HepG2 (cell line): ENCODE data around the gene LRRFIP2. TPM values are rescaled to one million over a fixed set of nuclear protein-coding genes. Genes with fewer than 3 reads are reported as not detected.

Experiments
- FOXK2 ChIP-seq: fragments of 450-650 bp; IDR thresholded peaks from 2 replicates; pipeline ENCODE4 v1.6.1; 2016
- FOXM1 ChIP-seq: sonication (generic); formaldehyde crosslinking; IDR thresholded peaks from 2 replicates; pipeline ENCODE4 v1.5.0; 2020; ENCODE audit warnings: missing genetic modification reagents
- GATAD2A ChIP-seq: IDR thresholded peaks from 2 replicates; pipeline ENCODE4 v1.6.1; 2016
- IKZF1 ChIP-seq: fragments of 450-650 bp; IDR thresholded peaks from 2 replicates; pipeline ENCODE4 v1.7.1; 2016
- KAT2B ChIP-seq: fragments of 150-350 bp; IDR thresholded peaks from 2 replicates; pipeline ENCODE4 v1.6.1; 2014; ENCODE audit warnings: low read depth, low read length, borderline replicate concordance
- KLF16 ChIP-seq, 2 experiments: sonication (generic) in 1 of 2; formaldehyde crosslinking in 1 of 2; IDR thresholded peaks; 2 replicates each; pipeline versions ENCODE4 v1.6.1 to v1.8.0; 2016 to 2023; ENCODE audit warnings: missing genetic modification reagents in 2 of 2, missing compliant biosample characterization in 1 of 2
- MIXL1 ChIP-seq: IDR thresholded peaks from 2 replicates; pipeline ENCODE4 v1.6.1; 2016
- NCOR1 ChIP-seq: fragments of 200-600 bp; sonication (generic); IDR thresholded peaks from 2 replicates; pipeline ENCODE4 v1.7.0; 2017; ENCODE audit warnings: antibody characterized with exemption, low read length, borderline replicate concordance
- PAWR ChIP-seq: sonication (generic); formaldehyde crosslinking; IDR thresholded peaks from 2 replicates; pipeline ENCODE4 v1.4.0; 2020; ENCODE audit warnings: missing genetic modification reagents, mild to moderate bottlenecking, borderline replicate concordance
- SKI ChIP-seq: fragments of 450-650 bp; IDR thresholded peaks from one replicate; pipeline ENCODE4 v1.6.1; 2018; ENCODE audit warnings: mild to moderate bottlenecking; ENCODE audit not compliant: partially characterized antibody
- SMC3 ChIP-seq: IDR thresholded peaks from 2 replicates; pipeline ENCODE4 v1.6.1; 2011; ENCODE audit warnings: low read length, improper control_type of control experiment
- SOX5 ChIP-seq: IDR thresholded peaks from 2 replicates; pipeline ENCODE4 v1.6.1; 2016; ENCODE audit warnings: borderline replicate concordance
- SRSF4 ChIP-seq: fragments of 200-400 bp; formaldehyde crosslinking; IDR thresholded peaks from one replicate; pipeline ENCODE4 v1.6.1; 2018; ENCODE audit warnings: mild to moderate bottlenecking, low read depth, low read length, moderate library complexity; ENCODE audit not compliant: poor library complexity, severe bottlenecking
- TBL1XR1 ChIP-seq: fragments of 150-350 bp; IDR thresholded peaks from 2 replicates; pipeline ENCODE4 v1.6.1; 2014; ENCODE audit warnings: borderline replicate concordance, low read length; ENCODE audit not compliant: partially characterized antibody
- TCF7 ChIP-seq: sonication (generic); IDR thresholded peaks from 2 replicates; pipeline ENCODE4 v1.6.1; 2016; ENCODE audit warnings: antibody characterized with exemption, low read depth
- TFDP2 ChIP-seq: sonication (generic); formaldehyde crosslinking; IDR thresholded peaks from 2 replicates; pipeline ENCODE4 v1.4.0; 2020; ENCODE audit warnings: missing genetic modification reagents
- THYN1 ChIP-seq: sonication (generic); formaldehyde crosslinking; IDR thresholded peaks from 2 replicates; pipeline ENCODE4 v1.8.1; 2023; ENCODE audit warnings: low read depth, mild to moderate bottlenecking, moderate library complexity, missing genetic modification reagents, borderline replicate concordance
- ZBTB10 ChIP-seq: sonication (generic); formaldehyde crosslinking; IDR thresholded peaks from 2 replicates; pipeline ENCODE4 v1.4.0; 2020; ENCODE audit warnings: missing genetic modification reagents, borderline replicate concordance
- ZMYM4 ChIP-seq: sonication (generic); formaldehyde crosslinking; IDR thresholded peaks from 2 replicates; pipeline ENCODE4 v1.8.1; 2023; ENCODE audit warnings: mild to moderate bottlenecking, missing genetic modification reagents
- ZNF121 ChIP-seq: sonication (generic); formaldehyde crosslinking; IDR thresholded peaks from 2 replicates; pipeline ENCODE4 v1.5.0; 2020; ENCODE audit warnings: mild to moderate bottlenecking, missing genetic modification reagents
- ZNF33B ChIP-seq: sonication (generic); formaldehyde crosslinking; IDR thresholded peaks from 2 replicates; pipeline ENCODE4 v1.5.1; 2020; ENCODE audit warnings: mild to moderate bottlenecking, missing genetic modification reagents
- ZNF512B ChIP-seq: sonication (generic); formaldehyde crosslinking; IDR thresholded peaks from 2 replicates; pipeline ENCODE4 v1.5.1; 2020; ENCODE audit warnings: missing genetic modification reagents, mild to moderate bottlenecking, borderline replicate concordance
- ZNF792 ChIP-seq: IDR thresholded peaks from 2 replicates; pipeline ENCODE4 v1.6.1; 2016
- polyA plus RNA-seq, 8 experiments: library from polyadenylated mRNA; depleted of rRNA in 3 of 8; stranded (reverse) in 7 of 8; unstranded in 1 of 8; fragments of >200 nt; fragmentation: Illumina TruSeq in 4 of 8; extraction: Trizol in 4 of 8; gene quantifications; 2 replicates each; pipeline versions ENCODE4 v1.2.1 to v1.2.3, GENCODE V29; 2011 to 2016; ENCODE audit warnings: low read depth in 4 of 8, missing spikeins in 1 of 8, mixed read lengths in 1 of 8; ENCODE audit not compliant: insufficient read depth in 1 of 8
- total RNA-seq, 5 experiments: library from RNA; depleted of rRNA; stranded (reverse); fragments of >200 nt; fragmentation: Illumina TruSeq; extraction: Trizol; gene quantifications; 2 replicates each; pipeline ENCODE4 v1.2.3, GENCODE V29; 2016; ENCODE audit warnings: low read depth in 1 of 5
- TF ChIP-seq, protein P1 (sequence below): sonication (generic); formaldehyde crosslinking; IDR thresholded peaks from 2 replicates; pipeline ENCODE4 v1.5.0; 2020; ENCODE audit warnings: mild to moderate bottlenecking, missing genetic modification reagents

Gene LRRFIP2
- total and polyA plus RNA-seq, 2 of the 13 experiments (the other 11 are each of a cell fraction or from before 2014, with no cell fraction given), result 13.5 to 32.2 TPM

DNA sequence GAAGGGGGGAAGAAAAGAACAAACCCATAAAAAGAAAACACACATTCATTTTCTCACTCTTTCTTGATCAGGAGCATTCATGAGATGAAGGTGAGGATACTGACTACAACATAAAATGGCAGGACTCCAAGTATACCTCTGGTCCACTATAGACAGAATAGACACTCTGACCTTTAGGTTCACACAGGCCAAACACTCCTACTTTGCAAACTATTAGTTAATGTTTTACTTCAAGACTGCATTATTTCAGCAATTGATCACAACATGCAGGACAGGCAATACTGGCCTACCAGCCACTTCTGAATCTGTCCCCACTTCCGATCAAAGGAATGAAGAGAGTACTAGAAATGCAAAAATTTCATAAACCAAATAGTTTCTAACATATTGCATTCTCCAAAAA lies 47.0 kb downstream of the LRRFIP2 start (continued):
- 0 out of 2 replicates have a peak, but pooled peaks have one; percentile 24 for TF ChIP-seq FOXK2
- TF ChIP-seq ZBTB10 (CRISPR knock-in tag), result no peak
- no peak for TF ChIP-seq ZNF121
- TF ChIP-seq SKI, result no peak
- TF ChIP-seq ZNF33B (CRISPR knock-in tag), result no peak
- peak; percentile 49; the same call in 1 of the 2 replicates for TF ChIP-seq SOX5
- no peak for TF ChIP-seq PAWR (CRISPR knock-in tag)
- no peak for TF ChIP-seq ZNF512B (CRISPR knock-in tag)
- no peak for TF ChIP-seq TBL1XR1
- peak; percentile 78 for TF ChIP-seq MIXL1
- TF ChIP-seq THYN1, result no peak
- TF ChIP-seq, protein P1, sequence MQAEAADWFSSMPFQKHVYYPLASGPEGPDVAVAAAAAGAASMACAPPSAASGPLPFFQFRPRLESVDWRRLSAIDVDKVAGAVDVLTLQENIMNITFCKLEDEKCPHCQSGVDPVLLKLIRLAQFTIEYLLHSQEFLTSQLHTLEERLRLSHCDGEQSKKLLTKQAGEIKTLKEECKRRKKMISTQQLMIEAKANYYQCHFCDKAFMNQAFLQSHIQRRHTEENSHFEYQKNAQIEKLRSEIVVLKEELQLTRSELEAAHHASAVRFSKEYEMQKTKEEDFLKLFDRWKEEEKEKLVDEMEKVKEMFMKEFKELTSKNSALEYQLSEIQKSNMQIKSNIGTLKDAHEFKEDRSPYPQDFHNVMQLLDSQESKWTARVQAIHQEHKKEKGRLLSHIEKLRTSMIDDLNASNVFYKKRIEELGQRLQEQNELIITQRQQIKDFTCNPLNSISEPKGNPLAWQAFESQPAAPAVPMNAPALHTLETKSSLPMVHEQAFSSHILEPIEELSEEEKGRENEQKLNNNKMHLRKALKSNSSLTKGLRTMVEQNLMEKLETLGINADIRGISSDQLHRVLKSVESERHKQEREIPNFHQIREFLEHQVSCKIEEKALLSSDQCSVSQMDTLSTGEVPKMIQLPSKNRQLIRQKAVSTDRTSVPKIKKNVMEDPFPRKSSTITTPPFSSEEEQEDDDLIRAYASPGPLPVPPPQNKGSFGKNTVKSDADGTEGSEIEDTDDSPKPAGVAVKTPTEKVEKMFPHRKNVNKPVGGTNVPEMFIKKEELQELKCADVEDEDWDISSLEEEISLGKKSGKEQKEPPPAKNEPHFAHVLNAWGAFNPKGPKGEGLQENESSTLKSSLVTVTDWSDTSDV, result no peak
- no peak for TF ChIP-seq TFDP2 (CRISPR knock-in tag)
- TF ChIP-seq KLF16 (CRISPR knock-in tag; IDR thresholded peaks at IDR 0.05), result no peak
- TF ChIP-seq SMC3, result no peak
- TF ChIP-seq NCOR1, result peak; percentile 77; the same call in 1 of the 2 replicates
- no peak for TF ChIP-seq TCF7
- TF ChIP-seq SRSF4, result no peak
- TF ChIP-seq KAT2B, result no peak
- no peak for TF ChIP-seq IKZF1
- TF ChIP-seq FOXM1 (CRISPR knock-in tag), result no peak
- peak; percentile 84 for TF ChIP-seq ZMYM4 (CRISPR knock-in tag)
- peak; percentile 76 for TF ChIP-seq GATAD2A (CRISPR knock-in tag)
- no peak for TF ChIP-seq ZNF792
